ENCODE data around the gene ZBTB16. TPM values are rescaled to one million over a fixed set of nuclear protein-coding genes. Genes with fewer than 3 reads are reported as not detected.
A peak's percentile ranks its signal among the peaks of the same experiment; 100 is the strongest.

ZBTB16 gene
- total and polyA plus RNA-seq, 2 of the 13 experiments (the other 11 are each of a cell fraction or from before 2014, with no cell fraction given), result not detected

- no peak for TF ChIP-seq ZNF407 (CRISPR knock-in tag; IDR thresholded peaks at IDR 0.05; ENCODE audit: not compliant biosample characterization)
- TF ChIP-seq ISL2 (CRISPR knock-in tag; IDR thresholded peaks at IDR 0.05), result 0 out of 2 replicates have a peak, but pooled peaks have one; percentile 17
- peak; percentile 68 for TF ChIP-seq PATZ1 (CRISPR knock-in tag; IDR thresholded peaks at IDR 0.05)
- no peak for TF ChIP-seq TMF1 (CRISPR knock-in tag; IDR thresholded peaks at IDR 0.05; ENCODE audit: low read depth)
- no peak for TF ChIP-seq ZBTB3 (CRISPR knock-in tag; IDR thresholded peaks at IDR 0.05; ENCODE audit: borderline replicate concordance, low read depth)
- no peak for TF ChIP-seq GTF3A (CRISPR knock-in tag; conservative IDR thresholded peaks at IDR 0.05)
- TF ChIP-seq ZNF614 (CRISPR knock-in tag; IDR thresholded peaks at IDR 0.05; ENCODE audit: borderline replicate concordance), result no peak
- no peak; the same call in 1 of the 2 replicates for TF ChIP-seq IKZF5 (CRISPR knock-in tag; IDR thresholded peaks at IDR 0.05)
- TF ChIP-seq FOXA3 (CRISPR knock-in tag; IDR thresholded peaks at IDR 0.05), result peak; percentile 50
- TF ChIP-seq PPARG (CRISPR knock-in tag; conservative IDR thresholded peaks at IDR 0.05), result peak; percentile 69; the same call in 1 of the 2 replicates
- TF ChIP-seq EED (CRISPR knock-in tag; IDR thresholded peaks at IDR 0.05), result no peak
- TF ChIP-seq NFIC (IDR thresholded peaks at IDR 0.05; ENCODE audit: low read length), result peak; percentile 41; the same call in 1 of the 2 replicates
- no peak for TF ChIP-seq CENPBD1 (CRISPR knock-in tag; IDR thresholded peaks at IDR 0.05; ENCODE audit: borderline replicate concordance, low read depth)
- TF ChIP-seq MTA1 (CRISPR knock-in tag; IDR thresholded peaks at IDR 0.05; ENCODE audit: borderline replicate concordance), result no peak
- TF ChIP-seq SMAD9 (CRISPR knock-in tag; IDR thresholded peaks at IDR 0.05), result no peak
- no peak for TF ChIP-seq SALL2 (CRISPR knock-in tag; IDR thresholded peaks at IDR 0.05)
Observed at GRCh38 chr11:114078423-114078822, 18.9 kb downstream of the ZBTB16 start (continued).

Measured in HepG2 (cell line).